Occipital lobe (tissue), 2 donors: Measurements from ENCODE around the gene MAPK11. TPM values are rescaled to one million over a fixed set of nuclear protein-coding genes. Genes with fewer than 3 reads are reported as not detected.

Source experiments
- DNase-seq: peaks from one replicate; lab custom pipeline; 2025; lab: John Stamatoyannopoulos, UW
- total RNA-seq: library from RNA; depleted of rRNA; stranded (reverse); fragments of >200 nt; gene quantifications from one replicate; pipeline ENCODE4 v1.2.3, GENCODE V29; 2014

Gene MAPK11
- total RNA-seq, 1 donor from 2014 or later, result 21.8 TPM

GRCh38 chr22:50226063-50226874 is 43.9 kb downstream of the MAPK11 start:
- no peak for DNase-seq

DNA sequence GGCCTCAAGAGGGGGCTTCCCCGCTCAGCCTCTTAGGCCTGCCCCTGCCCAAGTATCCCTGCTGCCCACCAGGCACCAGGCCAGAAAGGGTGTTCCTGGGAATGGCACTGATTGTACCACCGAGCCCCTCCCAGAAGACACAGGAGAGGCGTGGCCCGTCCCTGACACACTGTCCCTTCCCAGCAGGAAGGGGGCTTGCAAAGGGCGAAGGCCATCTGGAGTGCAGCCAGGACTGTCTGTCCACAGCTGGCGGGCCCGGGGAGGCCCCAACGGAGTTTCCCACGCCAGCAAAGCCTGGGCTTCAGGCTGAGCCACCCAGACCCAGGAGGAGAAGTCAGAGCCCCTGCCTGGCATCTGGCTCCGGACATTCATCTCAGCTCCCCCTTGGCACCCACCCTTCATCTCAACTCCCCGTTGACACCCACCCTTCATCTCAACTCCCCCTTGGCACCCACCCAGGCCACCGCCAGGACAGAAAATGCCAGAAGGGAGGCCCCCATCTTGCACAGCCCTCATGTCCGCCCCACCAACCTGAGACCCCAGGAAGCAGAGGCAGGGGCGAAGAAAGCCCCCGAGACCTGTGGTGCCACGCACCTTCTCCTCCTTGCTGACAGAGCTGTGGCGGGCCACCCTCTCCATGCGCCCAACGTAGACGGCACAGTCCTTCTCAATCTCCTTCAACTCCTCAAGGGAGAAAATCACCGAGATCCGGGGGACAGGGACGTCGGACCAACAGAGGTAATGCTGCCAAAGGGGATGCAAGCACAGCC is 44.8 kb downstream of the MAPK11 start:
- no peak for DNase-seq

DNA sequence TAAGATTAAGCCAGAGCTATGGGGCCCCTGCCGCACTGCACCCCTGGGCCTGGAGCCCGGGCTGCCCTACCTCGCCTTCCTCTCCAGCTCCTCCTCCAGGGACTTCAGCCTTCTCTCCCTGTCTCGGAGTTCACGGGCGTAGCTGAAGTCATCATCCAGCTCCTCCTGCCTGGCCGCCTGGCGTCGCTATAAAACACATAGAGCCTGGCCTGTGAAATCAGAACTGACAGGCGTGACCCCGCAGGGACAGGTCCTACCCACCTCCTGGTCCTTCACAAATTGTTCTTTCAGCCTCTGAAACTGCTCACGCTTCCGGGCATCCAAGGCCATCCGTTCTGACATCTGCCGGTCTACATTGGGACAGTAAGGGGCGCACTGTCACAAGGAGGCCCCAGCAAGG is 46.1 kb downstream of the MAPK11 start:
- no peak for DNase-seq

DNA sequence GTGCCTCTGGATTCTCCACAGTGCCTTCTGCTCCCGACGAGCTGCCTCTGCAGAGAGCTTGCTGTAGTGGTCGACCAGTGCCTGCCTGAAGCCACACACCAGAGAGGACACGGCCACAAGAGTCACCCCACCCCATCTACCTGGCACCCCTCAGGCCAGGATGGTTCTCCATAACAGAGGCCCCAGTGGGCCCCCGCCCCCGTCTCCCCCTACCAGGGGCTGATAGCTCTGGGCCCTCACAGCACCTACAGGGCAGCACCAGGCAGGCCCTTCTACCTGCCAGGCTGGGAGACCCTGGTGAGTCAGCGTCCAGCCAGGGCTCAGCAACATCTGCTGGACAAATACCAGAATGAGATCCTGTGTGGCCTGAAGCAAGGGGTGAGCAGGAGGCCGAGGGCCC is 47.7 kb downstream of the MAPK11 start:
- no peak for DNase-seq

GRCh38 chr22:50221410-50222300 is 48.5 kb downstream of the MAPK11 start:
- no peak for DNase-seq

DNA sequence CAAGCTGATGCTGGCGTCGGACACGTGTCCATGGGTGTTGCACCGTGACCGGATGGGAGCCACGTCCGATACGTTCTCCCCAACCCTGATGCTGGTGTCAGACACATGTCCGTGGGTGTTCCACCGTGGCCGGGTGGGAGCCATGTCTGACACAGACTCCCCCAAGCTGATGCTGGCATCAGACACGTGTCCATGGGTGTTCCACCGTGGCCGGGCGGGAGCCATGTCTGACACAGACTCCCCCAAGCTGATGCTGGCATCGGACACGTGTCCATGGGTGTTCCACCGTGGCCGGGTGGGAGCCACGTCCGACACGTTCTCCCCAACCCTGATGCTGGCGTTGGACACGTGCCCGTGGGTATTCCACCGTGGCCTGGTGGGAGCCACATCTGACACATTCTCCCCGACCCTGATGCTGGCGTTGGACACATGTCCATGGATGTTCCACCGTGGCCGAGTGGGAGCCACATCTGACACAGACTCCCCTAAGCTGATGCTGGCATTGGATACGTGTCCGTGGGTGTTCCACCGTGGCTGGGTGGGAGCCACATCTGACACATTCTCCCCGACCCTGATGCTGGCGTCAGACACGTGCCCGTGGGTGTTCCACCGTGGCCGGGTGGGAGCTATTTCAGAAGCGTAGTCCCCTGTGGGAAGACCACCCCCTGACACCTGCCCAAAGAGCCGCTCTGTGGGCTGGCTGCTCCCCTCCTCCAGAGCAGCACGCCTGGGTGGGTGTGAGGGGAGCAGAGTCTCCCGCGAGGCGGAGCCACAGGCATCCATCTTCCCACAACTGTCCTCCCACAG is 49.4 kb downstream of the MAPK11 start:
- no peak for DNase-seq

GRCh38 chr22:50219800-50220602 is 50.2 kb downstream of the MAPK11 start:
- DNase-seq, result no peak

- peak; percentile 49 for DNase-seq
These were observed 51.0 kb downstream of the MAPK11 start for GRCh38 chr22:50218996-50219727.

GRCh38 chr22:50218153-50218995 is 51.8 kb downstream of the MAPK11 start:
- no peak for DNase-seq

DNA sequence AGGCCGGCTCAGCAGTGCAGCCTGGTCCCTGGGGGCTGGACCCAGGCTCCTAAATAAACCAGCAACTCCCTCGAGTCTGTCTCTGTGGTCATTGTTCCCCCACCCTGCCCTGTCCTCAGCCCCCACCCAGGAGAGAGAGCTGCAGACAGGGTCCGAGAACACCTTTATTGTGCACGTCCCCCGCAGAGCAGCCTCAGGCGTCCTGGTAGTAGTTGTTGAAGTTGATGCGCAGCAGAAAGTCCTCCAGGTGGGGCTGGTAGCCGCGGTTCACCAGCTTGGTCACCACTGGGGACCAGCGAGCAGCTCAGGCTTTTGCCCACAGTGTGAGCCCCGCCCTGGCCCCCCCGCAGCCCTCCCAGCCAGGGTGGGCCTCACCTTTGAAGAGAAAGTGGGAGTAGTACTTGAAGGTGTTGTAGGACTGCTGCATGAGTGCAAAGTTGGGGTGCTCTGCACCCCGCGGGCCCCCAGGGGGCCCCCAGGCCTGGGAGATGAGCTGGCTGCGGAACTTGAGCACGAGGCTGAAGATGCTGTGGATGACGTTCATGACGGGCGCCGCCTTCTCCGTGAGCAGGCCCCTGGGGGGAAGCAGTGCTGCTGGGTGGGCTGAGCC is 52.5 kb downstream of the MAPK11 start:
- DNase-seq, result no peak

DNA sequence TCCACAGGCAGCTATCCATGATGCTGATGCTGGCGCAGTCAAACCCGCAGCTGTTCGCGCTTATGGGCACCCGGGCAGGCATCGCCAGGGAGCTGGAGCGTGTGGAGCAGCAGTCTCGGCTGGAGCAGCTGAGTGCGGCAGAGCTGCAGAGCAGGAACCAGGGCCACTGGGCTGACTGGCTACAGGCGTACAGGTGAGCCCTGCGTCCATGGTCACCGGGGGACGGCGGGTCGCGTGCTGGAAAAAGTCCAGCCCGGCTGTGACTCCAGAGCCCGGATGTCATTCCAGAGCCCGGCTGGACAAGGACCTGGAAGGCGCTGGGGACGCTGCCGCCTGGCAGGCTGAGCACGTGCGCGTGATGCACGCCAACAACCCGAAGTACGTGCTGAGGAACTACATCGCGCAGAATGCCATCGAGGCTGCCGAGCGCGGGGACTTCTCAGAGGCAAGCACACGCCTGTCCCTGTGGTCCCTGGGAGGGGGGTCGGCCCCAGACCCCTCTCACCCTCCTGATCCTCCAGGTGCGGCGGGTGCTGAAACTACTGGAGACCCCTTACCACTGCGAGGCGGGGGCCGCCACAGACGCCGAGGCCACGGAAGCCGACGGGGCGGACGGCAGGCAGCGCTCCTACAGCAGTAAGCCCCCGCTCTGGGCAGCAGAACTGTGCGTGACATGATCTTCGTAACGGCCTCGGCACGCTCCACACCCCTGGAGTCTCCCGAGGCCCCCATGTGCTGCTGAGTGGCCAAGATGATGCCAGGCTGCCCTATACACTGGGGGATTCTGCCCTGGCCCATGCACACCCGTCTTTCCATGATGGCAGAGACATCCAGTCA is 53.3 kb downstream of the MAPK11 start:
- no peak for DNase-seq

DNA sequence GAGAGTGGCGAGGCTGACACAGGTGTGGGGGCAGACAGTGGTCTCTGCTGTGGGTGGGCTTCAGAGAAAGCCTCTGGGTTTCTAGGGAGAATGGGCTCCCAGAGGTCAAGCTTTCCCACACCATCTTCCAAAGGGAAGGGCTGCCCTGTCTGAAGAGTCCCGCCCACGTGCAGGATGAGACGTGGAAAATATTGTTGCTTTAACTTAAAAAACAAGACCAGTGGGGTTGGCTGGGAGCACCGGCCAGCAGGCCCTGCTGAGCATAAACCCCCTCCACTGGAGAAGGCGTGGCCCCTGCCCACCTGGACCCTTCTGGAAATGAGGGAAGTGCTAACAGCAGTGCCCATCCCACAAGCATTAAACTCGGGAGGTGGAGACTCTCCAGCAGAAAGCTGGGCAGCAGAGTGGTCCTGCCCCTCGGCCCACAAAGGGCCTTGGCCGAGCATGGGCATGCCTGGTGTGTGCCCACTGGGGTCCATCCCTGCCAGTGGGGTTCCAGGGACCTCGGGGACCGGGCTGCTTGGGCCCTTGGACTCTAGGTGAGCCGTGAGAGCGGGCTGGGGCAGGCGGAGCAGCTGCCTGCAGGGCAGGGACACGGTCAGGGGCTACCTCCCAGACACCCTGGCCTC is 54.0 kb downstream of the MAPK11 start:
- no peak for DNase-seq

GRCh38 chr22:50215297-50216054 is 54.7 kb downstream of the MAPK11 start:
- DNase-seq, result no peak
